IMR-90 (cell line): ENCODE measurements around the gene PEAK3.

ENCODE experiments used
- CTCF ChIP-seq: conservative IDR thresholded peaks from 2 replicates; pipeline ENCODE4 v1.5.1; 2012; ENCODE audit warnings: mild to moderate bottlenecking, low read depth, low read length, improper control_type of control experiment
- NFE2L2 ChIP-seq: fragments of 150-350 bp; IDR thresholded peaks from 2 replicates; pipeline ENCODE4 v1.6.1; 2016; ENCODE audit warnings: low read depth, mild to moderate bottlenecking, low read length
- POLR2A ChIP-seq: IDR thresholded peaks from 2 replicates; pipeline ENCODE4 v1.6.1; 2012; ENCODE audit warnings: mild to moderate bottlenecking, low read depth, low read length

GRCh38 chr19:2225415-2226050, 56.4 kb downstream of the PEAK3 start:
- no peak for TF ChIP-seq POLR2A
- no peak for TF ChIP-seq NFE2L2
- no peak for TF ChIP-seq CTCF
